HCT116 (cell line): ENCODE data around the gene FNDC3A.

Experiments used
- CTCF ChIP-seq, 3 experiments: fragments of 200-600 bp in 1 of 3; sonication (generic) in 1 of 3; IDR thresholded peaks in 2 of 3; conservative IDR thresholded peaks in 1 of 3; 2 replicates each; pipeline ENCODE4 v1.5.1; 2012 to 2017; ENCODE audit warnings: low read depth in 2 of 3, low read length in 2 of 3, antibody characterized with exemption in 1 of 3, borderline replicate concordance in 1 of 3, control low read depth in 1 of 3, mild to moderate bottlenecking in 1 of 3, mixed read lengths in 1 of 3, mixed run types in 1 of 3, moderate library complexity in 1 of 3; ENCODE audit not compliant: insufficient read depth in 1 of 3
- ELF1 ChIP-seq: IDR thresholded peaks from 2 replicates; pipeline ENCODE4 v1.6.1; 2012; ENCODE audit warnings: low read depth, borderline replicate concordance
- EZH2phosphoT487 ChIP-seq: fragments of 200-600 bp; IDR thresholded peaks from 2 replicates; pipeline ENCODE4 v1.6.1; 2018; ENCODE audit warnings: antibody characterized with exemption, borderline replicate concordance
- JUND ChIP-seq: IDR thresholded peaks from 2 replicates; pipeline ENCODE4 v1.6.1; 2012
- MAX ChIP-seq: IDR thresholded peaks from 2 replicates; pipeline ENCODE4 v1.6.1; 2012
- POLR2A ChIP-seq: IDR thresholded peaks from 2 replicates; pipeline ENCODE4 v1.7.0; 2011; ENCODE audit warnings: borderline replicate concordance; ENCODE audit not compliant: insufficient read depth, insufficient read length; ENCODE audit errors: extremely low read depth
- RAD21 ChIP-seq: IDR thresholded peaks from 2 replicates; pipeline ENCODE4 v1.6.1; 2012; ENCODE audit warnings: low read depth, mild to moderate bottlenecking
- SP1 ChIP-seq: IDR thresholded peaks from 2 replicates; pipeline ENCODE4 v1.6.1; 2012; ENCODE audit warnings: low read depth
- TCF7L2 ChIP-seq: IDR thresholded peaks from 2 replicates; pipeline ENCODE4 v1.7.0; 2011; ENCODE audit warnings: borderline replicate concordance, inconsistent platforms; ENCODE audit not compliant: insufficient read depth, insufficient read length; ENCODE audit errors: extremely low read depth

- TF ChIP-seq EZH2phosphoT487 (no peak), CTCF (IDR thresholded peaks at IDR 0.05 in 2 of 3, conservative IDR thresholded peaks at IDR 0.05 in 1 of 3; ENCODE audit: borderline replicate concordance in 1 of 3, insufficient read depth in 1 of 3, low read depth in 2 of 3, low read length in 2 of 3) (no peak), POLR2A (no peak), SP1 (no peak), JUND (no peak), MAX (no peak), ELF1 (no peak), RAD21 (no peak), TCF7L2 (no peak)
Measured at GRCh38 chr13:49238621-49239020, 262.9 kb downstream of the FNDC3A start.
